GM18517 (cell line): ENCODE results near the gene RAPGEF6.
"Not testable (repeated sequence)": the region's sequence is repeated elsewhere in the genome, so short reads cannot be mapped to it uniquely, and the experiment has no call there.

Experiments
- ATAC-seq: cut with Tn5 transposase; IDR thresholded peaks from one replicate; pipeline ENCODE4 v1.9.1; 2021; ENCODE audit warnings: mild to moderate bottlenecking, moderate library complexity; ENCODE audit not compliant: unreplicated experiment

RAPGEF6 gene

DNA sequence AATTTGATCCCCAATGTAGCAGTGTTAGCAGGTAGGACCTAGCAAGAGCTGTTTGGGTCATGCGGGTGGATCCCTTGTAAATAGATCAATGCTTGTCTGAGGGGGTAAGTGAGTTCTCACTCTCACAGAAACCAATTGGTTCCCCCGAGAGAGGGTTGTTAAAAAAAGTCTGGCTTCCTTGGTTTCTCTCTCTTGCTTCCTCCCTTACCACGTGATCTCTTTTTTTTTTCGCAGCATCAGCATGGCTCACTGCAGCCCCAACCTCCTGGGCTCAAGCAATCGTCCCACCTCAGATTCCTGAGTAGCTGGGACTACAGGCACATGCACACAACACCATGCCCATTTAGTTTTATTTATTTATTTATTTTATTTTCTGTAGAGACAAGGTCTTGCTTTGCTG is 26.4 kb downstream of the RAPGEF6 start:
- no peak for ATAC-seq

DNA sequence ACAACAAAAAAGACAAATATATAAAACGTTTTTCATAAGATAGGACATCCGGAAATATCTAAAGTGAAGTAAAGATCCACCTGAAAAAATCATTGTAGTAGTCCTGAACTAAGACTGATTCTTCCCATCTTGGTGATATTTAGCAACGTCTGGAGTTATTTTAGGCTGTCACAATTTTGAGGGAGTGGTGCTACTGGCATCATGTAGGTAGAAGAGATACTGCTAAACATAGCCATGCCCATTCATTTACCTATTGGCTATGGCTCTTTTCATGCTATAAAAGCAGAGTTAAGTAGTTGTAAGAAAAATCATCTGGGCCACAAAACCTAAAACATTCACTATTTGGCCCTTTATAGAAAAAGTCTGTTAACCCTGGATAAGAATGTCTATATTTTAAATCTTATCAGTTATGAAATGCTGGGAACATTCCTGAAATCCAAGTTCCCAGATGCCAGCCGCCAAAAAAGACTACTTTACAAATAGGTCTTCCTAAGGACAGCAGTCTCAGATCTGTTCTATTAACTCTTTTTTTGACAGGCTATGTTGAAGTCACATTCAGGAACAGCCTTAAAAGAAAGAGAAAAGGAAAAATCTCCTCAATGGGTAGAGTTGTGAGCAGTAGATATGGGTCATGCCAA is 27.0 kb downstream of the RAPGEF6 start:
- no peak for ATAC-seq

DNA sequence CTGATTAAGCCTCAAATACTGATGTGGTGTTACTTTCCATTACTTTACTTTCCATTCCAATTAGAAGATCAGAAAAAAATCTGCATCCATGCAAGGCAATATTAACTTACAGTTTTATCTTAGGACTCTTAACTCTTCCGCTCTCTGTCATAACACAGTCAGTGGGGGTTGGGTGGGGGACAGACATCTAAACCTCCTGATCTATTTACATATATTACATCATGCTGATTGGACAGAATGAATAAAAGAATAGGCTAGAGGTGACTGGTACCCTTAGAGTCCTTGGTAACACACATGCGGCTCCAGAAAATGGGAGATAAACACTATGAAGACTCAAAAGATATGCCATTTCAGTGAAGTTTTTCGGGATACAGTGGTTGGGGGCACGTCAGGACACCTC is 27.6 kb downstream of the RAPGEF6 start:
- ATAC-seq = no peak

DNA sequence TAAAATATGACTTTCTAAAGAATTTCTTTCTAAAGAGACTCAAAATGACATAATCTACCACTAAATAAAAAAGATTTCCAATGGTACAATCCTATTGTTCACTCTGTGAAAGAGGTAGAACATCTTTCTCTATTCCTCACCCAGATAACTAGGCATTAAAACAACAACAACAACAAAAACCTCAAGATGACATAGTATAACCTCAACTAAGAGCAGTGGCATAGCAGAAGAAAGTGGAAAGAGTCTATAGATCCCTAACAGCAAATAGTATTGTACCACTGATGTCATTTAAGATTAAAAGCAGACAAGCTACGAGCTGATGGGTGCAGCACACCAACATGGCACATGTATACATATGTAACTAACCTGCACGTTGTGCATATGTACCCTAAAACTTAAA is 29.9 kb downstream of the RAPGEF6 start:
- ATAC-seq = no peak

DNA sequence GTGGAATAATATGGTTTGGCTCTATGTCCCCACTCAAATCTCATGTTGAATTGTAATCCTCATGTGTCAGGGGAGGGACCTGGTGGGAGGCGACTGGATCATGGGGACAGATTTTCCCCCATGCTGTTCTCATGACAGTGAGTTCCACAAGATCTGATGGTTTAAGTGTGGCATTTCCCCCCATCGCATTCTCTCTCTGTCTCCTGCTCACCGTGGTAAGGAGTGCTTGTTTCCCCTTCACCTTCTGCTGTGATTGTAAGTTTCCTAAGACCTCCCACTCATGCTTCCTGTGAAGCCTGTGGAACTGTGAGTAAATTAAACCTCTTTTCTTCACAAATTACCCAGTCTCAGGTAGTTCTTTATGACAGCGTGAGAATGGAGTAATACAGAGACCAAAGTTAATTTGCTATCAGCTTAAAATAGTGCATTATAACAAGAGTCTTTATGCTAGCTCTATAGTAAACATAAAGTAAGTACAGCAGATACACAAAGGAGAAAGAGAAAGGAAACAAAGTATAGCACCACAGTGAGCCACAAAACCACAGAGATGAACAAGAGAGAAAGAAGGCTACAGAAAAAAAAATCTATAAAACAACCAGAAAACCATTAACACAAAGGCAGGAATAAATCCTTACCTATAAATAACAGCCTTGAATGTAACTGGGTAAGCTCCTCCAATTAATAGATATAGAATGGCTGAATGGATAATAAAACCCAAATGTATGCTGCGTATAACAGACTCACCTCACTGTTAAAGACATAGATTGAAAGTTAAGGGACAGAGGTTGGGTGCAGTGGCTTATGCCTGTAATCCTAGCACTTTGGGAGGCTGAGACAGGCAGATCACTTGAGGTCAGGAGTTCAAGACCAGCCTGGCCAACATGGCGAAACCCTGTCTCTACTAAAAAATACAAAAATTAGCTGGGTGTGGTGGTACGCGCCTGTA is 39.7 kb downstream of the RAPGEF6 start:
- no peak for ATAC-seq

DNA sequence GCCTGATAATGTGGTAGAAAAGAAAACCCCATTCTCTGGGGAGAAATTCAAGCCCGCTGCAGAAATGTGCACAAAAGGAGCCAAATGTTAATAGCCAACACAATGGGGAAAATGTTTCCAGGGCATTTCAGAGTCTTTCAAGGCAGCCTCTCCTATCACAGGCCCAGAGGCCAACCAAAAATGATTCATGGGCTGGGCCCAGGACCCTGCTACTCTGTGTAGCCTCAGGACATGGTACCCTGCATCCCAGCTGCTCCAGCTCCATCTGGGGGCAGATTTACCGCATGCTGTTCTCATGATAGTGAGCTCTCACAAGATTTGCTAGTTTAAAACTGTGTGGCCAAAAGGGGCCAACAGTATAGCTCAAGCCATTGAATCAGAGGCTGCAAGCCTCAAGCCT is 41.1 kb downstream of the RAPGEF6 start:
- no peak for ATAC-seq

DNA sequence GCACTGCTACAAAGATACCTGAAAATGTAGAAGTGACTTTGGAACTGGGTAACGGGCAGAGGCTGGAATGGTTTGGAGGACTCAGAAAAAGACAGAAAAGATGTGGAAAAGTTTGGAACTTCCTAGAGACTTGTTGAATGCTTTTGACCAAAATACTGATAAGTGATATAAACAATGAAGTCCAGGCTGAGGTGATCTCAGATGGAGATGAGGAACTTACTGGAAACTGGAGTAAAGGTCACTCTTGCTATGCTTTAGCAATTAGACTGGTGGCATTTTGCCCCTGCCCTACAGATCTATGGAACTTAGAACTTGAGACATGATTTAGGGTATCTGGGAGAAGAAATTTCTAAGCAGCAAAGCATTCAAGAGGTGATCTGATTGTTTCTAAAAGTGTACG is 41.6 kb downstream of the RAPGEF6 start:
- ATAC-seq = not testable (repeated sequence)

DNA sequence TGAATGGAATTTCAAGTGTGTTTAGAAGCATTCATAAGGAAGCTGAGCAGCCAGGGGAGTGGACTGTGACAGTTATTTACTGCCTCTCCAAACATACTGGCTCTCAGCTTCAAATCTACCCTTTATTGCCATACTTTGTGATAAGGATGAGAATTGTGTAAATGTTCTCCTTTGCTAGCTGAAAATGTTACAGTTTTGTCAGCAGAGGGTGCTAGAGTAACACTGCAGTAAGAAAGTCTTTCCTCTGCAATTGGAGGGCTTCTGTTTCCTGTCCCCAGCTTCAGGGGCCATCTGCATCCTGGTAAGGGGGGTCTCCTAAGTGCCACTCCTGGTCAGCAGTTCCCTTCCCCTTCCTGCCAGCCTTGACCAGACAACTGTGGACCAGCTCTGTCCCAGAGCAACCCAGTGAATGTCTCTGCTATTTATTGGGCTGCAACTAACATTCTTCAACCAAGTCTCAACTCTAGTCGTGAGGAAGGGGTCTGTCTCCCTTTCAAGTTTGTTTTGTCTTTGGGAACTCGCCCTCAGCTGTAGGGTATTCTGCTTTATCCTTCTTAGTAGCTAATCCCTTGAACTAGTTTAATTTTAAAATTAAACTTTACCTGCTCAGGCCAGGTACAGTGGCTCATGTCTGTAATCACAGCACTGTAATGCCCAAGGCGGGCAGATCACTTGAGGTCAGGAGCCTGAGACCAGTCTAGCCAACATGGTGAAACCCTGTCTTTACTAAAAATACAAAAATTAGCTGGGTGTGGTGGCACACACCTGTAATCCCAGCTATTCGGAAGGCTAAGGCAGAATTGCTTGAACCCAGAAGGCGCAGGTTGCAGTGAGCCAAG is 45.3 kb downstream of the RAPGEF6 start:
- peak; percentile 59 for ATAC-seq

DNA sequence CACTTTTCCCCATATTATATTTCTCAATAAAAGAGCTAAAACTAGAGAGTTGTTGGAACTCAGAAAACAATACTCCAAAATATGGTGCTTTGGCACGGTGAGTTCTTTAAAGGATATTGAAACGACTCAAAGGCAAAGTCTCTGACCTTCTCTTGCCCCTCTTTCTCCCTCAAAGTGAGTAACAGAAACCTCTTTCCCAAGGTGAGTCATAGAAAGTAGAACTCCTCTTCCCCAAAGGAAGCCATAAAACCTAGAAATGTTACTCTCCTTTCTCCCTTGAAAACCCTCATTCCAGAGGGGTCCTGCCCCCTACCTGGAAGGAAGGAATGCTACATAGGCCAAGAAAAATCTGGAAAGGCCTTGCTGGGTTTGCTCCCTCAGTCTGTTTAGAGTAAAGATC is 47.5 kb downstream of the RAPGEF6 start:
- no peak for ATAC-seq

DNA sequence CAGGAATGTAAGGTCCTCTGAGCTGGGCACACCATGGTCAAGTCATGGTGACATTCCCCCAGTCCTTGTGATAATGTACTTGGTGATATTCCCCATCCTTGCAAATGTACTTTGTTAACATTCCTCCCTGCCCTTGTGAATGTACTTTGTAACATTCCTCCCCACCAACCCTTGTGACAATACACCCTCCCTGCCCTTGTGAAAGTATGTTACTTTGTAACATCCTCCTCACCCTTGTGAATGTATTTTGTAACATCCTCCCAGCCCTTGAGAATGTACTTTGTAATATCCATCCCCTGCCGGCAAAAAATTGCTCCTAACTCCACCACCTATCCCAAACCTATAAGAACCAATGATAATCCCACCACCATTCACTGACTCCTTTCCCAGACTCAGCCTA is 53.3 kb downstream of the RAPGEF6 start:
- no peak for ATAC-seq

DNA sequence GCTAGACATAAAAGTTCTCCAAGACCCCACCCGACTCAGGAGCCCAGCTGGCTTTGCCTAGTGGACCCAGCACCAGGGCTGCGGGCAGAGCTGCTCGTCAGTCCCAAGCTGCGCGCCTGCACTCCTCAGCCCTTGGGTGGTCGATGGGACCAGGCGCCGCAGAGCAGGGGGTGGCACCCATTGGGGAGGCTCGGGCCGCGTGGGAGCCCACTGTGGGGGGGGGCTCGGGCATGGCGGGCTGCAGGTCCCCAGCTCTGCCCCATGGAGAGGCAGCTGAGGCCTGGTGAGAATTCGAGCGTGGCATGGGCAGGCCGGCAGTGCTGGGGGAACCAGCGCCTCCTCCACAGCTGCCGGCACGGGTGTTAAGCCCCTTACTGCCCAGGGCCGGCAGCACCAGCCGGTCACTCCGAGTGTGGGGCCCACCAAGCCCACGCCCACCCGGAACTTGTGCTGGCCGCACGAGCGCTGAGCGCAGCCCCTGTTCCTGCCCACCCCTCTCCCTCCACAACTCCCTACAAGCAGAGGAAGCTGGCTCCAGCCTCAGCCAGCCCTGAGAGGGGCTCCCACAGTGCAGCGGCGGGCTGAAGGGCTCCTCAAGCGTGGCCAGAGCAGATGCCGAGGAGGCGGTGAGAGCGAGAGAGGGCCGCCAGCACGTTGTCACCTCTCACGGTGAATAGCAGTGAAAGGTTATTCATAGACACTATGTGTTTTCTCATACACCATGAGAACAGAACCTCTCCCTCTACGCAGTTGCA is 54.9 kb downstream of the RAPGEF6 start:
- ATAC-seq = no peak

DNA sequence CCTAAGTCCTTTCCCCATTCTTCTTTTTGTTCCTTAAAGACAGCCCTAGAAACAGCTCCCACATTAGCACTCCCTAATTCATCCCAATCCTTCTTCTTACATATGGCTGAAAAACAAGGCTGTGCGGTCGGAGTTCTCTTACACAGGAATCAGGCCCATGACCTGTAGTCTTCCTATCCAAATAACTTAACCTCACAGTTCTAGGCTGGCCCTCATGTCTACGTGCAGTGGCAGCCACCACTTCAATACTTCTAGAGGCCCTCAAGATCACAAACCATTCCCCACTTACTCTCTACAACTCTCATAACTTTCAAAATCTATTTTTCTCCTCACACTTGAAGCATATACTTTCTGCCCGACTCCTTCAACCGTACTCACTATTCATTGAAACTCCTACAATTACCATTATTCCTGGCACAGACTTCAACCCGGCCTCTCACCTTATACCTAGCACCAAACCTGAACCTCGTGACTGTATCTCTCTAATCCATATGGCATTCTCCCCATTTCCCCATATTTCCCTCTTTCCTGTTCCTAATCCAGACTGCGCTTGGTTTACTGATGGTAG is 59.3 kb downstream of the RAPGEF6 start:
- ATAC-seq = no peak

DNA sequence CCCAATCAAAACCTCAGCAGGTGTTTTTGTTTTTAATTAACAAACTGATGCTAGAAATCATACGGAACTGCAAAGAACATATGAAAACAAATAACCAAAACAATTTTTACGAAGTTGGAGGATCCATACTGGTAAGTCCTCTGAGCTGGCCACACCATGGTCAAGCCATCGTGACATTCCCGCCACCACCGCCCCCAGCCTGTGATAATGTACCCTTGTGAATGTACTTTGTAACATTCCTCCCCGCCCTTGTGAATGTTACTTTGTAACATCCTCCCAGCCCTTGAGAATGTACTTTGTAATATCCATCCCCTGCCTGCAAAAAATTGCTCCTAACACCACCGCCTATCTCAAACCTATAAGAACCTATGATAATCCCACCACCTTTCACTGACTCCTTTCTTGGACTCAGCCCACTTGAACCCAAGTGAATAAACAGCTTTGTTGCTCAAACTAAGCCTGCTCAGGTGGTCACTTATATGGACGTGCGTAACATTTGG is 63.3 kb downstream of the RAPGEF6 start:
- ATAC-seq = no peak

DNA sequence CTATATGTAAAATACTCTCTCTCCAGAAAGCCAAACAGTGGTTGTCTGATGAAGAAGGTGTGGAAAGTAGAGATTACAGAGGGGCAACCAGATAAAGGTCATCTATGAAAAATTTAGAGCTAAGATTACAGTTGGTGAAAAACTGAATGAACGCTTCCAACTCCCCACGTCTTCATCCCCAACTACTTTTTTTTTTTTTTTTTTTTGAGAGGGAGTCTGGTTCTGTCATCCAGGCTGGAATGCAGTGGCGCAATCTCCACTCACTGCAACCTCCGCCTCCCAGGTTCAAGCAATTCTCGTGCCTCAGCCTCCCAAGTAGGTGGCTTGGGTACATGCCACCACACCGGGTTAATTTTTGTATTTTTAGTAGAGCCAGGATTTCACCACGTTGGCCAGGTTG is 64.3 kb downstream of the RAPGEF6 start:
- ATAC-seq = no peak

DNA sequence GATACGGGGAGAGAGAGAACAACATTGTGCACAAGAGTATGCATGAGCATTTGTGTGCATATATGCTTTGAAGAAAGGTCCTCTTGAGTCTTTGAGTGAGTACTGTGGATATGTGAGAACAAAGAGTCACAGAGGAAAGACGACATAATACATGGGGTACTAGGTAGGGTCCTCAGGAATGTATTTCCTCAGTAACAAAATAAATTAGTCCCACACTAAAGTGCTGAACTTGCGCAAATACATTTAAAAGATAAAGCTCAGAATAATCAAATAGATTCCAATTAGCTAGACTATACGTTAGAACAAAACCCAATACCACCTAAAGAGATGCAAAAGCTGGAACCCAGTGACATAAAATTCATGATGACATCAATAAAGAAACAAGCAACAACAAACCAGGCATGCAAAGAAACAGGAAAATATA is 70.8 kb downstream of the RAPGEF6 start:
- ATAC-seq = no peak

DNA sequence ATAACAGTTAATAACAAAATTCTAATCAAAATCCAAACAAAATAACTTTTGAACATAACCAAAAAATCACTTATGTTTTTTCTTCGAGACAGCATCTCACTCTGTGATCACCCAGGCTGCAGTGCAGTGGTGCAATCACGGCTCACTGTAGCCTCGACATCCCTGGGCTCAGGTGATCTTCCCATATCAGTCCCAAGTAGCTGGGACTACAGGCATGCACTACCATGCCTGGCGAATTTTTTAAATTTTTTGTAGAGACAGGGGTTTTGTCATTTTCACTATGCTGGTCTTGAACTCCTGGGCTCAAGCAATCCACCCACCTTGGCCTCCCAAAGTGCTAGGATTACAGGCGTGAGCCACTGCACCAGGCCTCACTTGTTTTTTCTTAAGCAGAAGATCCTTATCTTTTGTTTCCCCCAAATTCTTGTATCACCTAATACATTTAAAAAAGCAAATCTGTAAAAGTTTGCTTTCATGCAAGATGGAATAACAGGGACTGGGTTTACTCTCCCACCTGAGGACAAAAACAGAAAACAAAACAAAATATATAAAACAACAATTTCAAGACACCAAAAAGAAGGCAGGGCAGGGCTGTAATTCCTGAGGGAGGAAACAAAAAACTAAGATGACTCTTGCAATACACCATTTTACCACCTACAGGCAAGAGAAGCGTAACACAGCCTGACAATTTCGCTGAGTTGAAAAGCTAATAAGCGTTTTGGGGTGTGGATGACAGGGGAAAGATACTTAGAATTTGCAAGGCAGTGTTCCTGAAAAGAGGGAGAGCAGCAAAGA is 71.4 kb downstream of the RAPGEF6 start:
- ATAC-seq = no peak

DNA sequence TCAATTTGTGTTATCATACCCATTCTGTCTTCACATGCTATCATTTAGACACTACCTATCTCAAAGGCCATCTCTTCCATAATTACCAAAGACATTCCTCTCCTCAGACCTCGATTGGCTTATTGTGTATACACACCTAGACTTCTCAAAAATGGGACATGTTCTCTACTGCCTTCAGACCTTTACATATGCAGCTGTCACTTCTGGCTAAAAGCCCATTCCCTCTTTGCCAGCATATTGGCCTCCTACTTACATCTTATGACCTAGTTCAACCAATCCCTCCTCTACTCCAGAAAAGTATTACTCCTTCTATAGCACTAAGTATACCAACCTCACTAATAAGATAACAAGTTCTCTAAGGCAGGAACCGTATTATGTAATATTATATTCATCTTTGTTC is 84.4 kb downstream of the RAPGEF6 start:
- ATAC-seq = no peak

DNA sequence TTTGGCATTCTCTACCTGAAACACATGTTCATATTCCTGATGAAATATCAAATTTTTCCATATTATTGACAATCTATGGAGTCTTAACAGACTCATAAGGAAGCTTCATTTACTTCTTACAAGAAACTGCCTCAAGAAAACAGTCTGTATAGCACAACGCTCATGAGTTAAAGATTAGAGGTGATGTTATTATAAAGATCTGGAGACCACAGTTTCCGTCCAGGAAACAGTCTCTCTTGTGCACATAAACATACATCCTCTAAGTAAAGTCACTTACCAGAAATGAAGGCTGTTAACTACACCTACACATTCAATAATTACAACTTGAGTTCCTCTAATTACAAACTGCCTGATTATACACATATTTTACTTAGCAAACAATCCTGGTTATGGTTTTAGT is 86.9 kb downstream of the RAPGEF6 start:
- ATAC-seq = no peak

DNA sequence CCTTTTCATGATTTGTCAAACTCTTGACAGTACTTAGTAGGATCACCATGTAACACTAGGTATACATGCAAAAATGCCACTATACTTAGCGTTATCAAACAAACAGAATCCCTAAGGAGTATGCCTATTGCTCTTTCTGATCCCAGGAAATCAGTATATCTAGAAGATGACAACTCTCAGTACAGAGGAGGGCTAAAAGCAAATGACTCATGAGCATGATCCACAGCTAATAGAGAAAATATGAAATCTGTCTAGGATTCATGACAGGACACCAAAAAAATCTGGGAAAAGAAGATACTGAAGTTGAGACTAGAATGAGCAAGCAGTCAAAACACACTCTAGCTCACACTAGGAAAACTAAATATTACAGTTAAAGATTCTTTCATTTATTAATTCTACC is 89.2 kb downstream of the RAPGEF6 start:
- ATAC-seq = no peak
